Mesothelial cell of epicardium (in vitro differentiated cells): Measurements from ENCODE around the gene KANSL1. TPM values are rescaled to one million over a fixed set of nuclear protein-coding genes. Genes with fewer than 3 reads are reported as not detected.
A peak's percentile ranks its signal among the peaks of the same experiment; 100 is the strongest.

Source experiments
- DNase-seq, 2 experiments: peaks; one replicate each; pipeline ENCODE4 v3.0.0; 2021; ENCODE audit warnings: low spot score in 2 of 2; ENCODE audit not compliant: unreplicated experiment in 2 of 2
- H3K27ac Mint-ChIP-seq: 2 replicates; pipeline ENCODE4 v1.8.0; 2021; ENCODE audit warnings: mixed read lengths
- H3K27me3 Mint-ChIP-seq: 2 replicates; pipeline ENCODE4 v1.8.0; 2021; ENCODE audit warnings: low read depth, mixed read lengths
- H3K36me3 Mint-ChIP-seq: 2 replicates; pipeline ENCODE4 v1.8.0; 2021; ENCODE audit warnings: mixed read lengths
- H3K4me1 Mint-ChIP-seq: 2 replicates; pipeline ENCODE4 v1.8.0; 2021; ENCODE audit warnings: mixed read lengths
- H3K4me3 Mint-ChIP-seq: 2 replicates; pipeline ENCODE4 v1.8.0; 2021; ENCODE audit warnings: mild to moderate bottlenecking, moderate library complexity, mixed read lengths
- H3K9me3 Mint-ChIP-seq: 2 replicates; pipeline ENCODE4 v1.8.0; 2021; ENCODE audit warnings: mixed read lengths
- CTCF ChIP-seq: fragments of 200-600 bp; sonication (generic); IDR thresholded peaks from one replicate; pipeline ENCODE4 v1.5.0; 2021; ENCODE audit warnings: antibody characterized with exemption; ENCODE audit not compliant: unreplicated experiment
- total RNA-seq: library from RNA; stranded (reverse); gene quantifications from 3 replicates; pipeline ENCODE4 v1.2.1, GENCODE V29; 2021

Gene KANSL1
- total RNA-seq, 1 donor from 2014 or later: 189 TPM

DNA sequence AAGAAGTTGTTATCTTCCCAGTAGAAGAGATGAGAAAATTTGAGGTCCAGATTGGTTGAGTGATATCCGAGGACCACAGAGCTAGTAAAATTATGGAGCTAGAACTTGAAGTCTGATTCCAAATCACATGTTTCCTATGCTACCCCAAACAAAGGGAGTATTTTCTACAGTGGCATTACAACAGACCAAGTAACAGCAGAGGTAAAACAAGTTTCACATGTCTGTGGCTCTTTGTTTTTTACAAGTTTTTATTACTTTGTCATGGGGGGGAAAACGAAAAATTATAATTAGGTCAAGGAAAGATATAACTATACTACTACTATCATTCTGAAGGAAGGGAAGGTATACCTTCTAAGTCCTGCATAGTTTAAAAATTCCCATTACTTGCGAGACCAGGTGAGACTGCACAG, 49.4 kb downstream of the KANSL1 start:
- DNase-seq: no peak
- H3K4me3 Mint-ChIP-seq: no peak overlapping the region
- no peaks in the 10 kb centered on the region for H3K27me3 Mint-ChIP-seq
- peaks cover 29% of the 10 kb centered on the region for H3K4me1 Mint-ChIP-seq
- peaks cover 3% of the 10 kb centered on the region for H3K9me3 Mint-ChIP-seq
- H3K36me3 Mint-ChIP-seq: peaks cover 14% of the 10 kb centered on the region
- no peak for TF ChIP-seq CTCF
- peak overlapping the region; percentile 30 for H3K27ac Mint-ChIP-seq

DNA sequence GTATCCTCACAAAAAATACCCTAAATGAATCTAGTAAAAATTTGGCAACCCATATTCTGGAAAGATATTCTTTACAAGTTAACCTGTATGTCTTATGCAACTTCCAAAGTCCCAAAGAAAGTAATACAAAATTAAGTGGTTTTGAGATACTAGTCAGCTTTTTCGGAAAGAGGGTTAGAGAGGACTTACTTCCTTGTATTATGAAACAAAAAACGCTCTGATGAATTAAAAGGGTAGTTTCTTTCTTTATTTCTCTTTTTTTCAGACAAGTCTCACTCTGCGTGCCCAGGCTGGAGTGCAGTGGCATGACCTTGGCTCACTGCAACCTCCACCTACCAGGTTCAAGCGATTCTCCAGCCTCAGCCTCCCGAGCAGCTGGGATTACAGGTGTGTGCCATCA, 51.6 kb downstream of the KANSL1 start:
- Mint-ChIP-seq H3K36me3 (peaks cover 14% of the 10 kb centered on the region), H3K4me1 (peaks cover 25% of the 10 kb centered on the region), H3K27me3 (no peaks in the 10 kb centered on the region), H3K9me3 (peaks cover 3% of the 10 kb centered on the region), H3K4me3 (no peak overlapping the region), H3K27ac (no peak overlapping the region)
- TF ChIP-seq CTCF: no peak
- no peak for DNase-seq

DNA sequence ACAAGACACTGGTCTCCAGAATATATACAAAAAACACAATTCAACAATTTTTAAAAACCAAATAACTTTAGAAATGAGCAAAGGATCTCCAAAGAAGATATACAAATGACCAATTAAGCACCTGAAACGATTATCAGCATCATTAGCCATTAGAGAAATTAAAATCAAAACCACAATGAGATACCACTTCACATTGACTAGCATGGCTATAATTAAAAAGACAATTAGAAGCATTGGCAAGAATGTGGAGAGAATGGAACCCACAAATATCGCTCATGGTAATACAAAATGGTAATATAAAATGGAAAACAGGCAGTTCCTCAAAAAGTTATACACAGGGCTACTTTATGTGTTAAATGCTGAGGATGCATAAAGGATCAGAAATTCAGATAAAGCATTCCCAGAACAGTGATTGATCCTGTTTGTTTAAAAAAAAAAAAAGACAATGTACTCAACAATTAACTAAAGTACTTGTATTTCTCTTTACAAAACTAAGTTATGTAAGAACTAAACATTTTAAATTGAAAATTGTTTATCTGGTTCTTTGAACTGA, 52.5 kb downstream of the KANSL1 start:
- Mint-ChIP-seq H3K36me3 (peaks cover 13% of the 10 kb centered on the region), H3K9me3 (peaks cover 3% of the 10 kb centered on the region), H3K27ac (no peak overlapping the region), H3K27me3 (no peaks in the 10 kb centered on the region), H3K4me3 (no peak overlapping the region), H3K4me1 (peaks cover 22% of the 10 kb centered on the region)
- no peak for DNase-seq
- TF ChIP-seq CTCF: no peak

DNA sequence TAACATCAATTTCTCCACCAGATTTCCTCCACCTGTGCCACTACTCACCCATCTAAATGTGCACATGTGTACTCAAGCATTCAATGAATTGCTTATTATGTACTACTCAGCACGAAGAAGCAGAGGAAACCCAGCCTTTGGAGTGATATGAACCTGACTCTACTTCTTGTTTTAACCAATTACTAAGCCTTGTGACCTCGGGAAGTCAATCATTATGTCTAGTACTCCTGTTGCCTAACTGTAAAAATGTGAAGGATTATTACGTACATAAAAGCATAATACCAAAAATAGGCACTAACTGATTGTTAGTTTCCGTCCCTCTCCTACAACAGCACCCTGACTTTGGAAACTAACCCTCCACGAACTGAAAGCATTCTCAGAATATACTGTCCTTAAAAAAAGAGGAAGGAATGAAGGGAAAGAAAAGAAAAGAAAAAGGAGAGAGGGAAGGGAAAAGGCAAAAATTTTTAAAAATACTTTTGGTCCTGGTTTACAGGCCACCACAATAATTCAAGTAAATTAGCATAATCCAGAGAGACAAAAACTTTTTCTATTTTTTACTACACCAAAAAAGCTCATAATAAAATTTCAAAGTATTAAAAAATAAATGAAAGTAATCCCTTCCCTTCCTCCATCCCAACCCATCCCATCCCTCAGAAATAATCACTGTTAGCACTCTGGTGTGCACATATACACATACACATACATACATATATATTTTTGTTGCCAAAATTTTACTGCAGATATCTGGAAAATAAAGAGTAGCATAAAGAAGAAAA, 53.6 kb downstream of the KANSL1 start:
- H3K27ac Mint-ChIP-seq: peak overlapping the region; percentile 51
- no peaks in the 10 kb centered on the region for H3K27me3 Mint-ChIP-seq
- H3K4me3 Mint-ChIP-seq: no peak overlapping the region
- TF ChIP-seq CTCF: no peak
- peaks cover 17% of the 10 kb centered on the region for H3K4me1 Mint-ChIP-seq
- H3K36me3 Mint-ChIP-seq: peaks cover 13% of the 10 kb centered on the region
- DNase-seq: no peak
- H3K9me3 Mint-ChIP-seq: peaks cover 3% of the 10 kb centered on the region

DNA sequence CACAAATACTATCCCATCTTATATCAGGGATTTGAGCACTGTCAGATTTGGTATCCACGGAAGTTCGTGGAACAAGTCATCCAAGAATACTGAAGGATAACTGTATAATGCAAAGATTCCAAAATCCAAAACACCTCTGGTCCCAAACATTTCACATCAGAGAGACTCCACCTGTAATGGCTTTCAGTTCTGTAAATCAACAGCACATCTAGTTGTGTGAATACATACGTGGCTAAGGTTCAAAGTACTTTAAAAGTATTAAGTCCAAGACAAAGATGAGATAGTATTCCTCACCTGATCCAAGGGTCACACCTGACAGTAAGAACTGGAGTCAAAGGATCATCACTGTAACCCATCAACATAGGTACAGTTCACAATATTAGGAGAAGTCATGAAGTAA, 54.8 kb downstream of the KANSL1 start:
- Mint-ChIP-seq H3K27ac (no peak overlapping the region), H3K36me3 (peaks cover 16% of the 10 kb centered on the region), H3K4me1 (peaks cover 10% of the 10 kb centered on the region), H3K9me3 (peaks cover 3% of the 10 kb centered on the region), H3K4me3 (no peak overlapping the region), H3K27me3 (no peaks in the 10 kb centered on the region)
- TF ChIP-seq CTCF: no peak
- no peak for DNase-seq
